Ovary (tissue), 3 donors: ENCODE results near the gene DNAJC15.
"Not testable (repeated sequence)": the region's sequence is repeated elsewhere in the genome, so short reads cannot be mapped to it uniquely, and the experiment has no call there.

Source experiments
- CTCF ChIP-seq, 3 donors: fragments of 450-650 bp in 2 of 3; fragments of 200-600 bp in 1 of 3; IDR thresholded peaks; one replicate each; pipeline versions ENCODE4 v1.5.1 to v1.8.0; 2016 to 2022; ENCODE audit warnings: antibody characterized with exemption in 3 of 3, mild to moderate bottlenecking in 1 of 3
- EP300 ChIP-seq: sonication (generic); formaldehyde crosslinking; IDR thresholded peaks from one replicate; pipeline ENCODE4 v1.6.1; 2017; ENCODE audit warnings: antibody characterized with exemption
- POLR2A ChIP-seq: fragments of 450-650 bp; IDR thresholded peaks from one replicate; pipeline ENCODE4 v1.6.1; 2017; ENCODE audit warnings: antibody characterized with exemption, mild to moderate bottlenecking, moderate library complexity
- donor health status: DM: no; HTN: no; CAD: no.

- TF ChIP-seq EP300; CTCF (IDR thresholded peaks at IDR 0.05); POLR2A: not testable (repeated sequence)
These were observed 36.4 kb downstream of the DNAJC15 start for GRCh38 chr13:43059779-43060178.
